ENCODE measurements around the gene MAP3K10.

The MAP3K10 gene

DNA sequence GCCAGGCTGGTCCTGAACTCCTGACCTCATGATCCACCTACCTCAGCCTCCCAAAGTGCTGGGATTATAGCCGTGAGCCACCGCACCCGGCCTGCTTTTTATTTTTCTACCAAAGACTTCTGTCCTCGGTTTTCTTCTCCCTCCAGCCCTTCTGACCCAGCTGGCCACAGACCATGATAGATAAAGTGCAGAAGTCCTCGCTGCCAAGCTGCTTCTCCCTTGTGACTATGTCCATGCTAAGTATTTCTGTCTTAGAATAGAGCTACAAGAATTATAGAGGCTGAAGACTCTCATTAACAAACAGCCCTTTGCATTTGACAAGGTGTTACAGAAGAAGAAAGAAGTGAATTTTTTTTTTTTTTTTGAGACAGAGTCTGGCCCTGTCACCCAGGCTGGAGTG lies 15.4 kb upstream of the MAP3K10 start:
- no peak for DNase-seq

DNA sequence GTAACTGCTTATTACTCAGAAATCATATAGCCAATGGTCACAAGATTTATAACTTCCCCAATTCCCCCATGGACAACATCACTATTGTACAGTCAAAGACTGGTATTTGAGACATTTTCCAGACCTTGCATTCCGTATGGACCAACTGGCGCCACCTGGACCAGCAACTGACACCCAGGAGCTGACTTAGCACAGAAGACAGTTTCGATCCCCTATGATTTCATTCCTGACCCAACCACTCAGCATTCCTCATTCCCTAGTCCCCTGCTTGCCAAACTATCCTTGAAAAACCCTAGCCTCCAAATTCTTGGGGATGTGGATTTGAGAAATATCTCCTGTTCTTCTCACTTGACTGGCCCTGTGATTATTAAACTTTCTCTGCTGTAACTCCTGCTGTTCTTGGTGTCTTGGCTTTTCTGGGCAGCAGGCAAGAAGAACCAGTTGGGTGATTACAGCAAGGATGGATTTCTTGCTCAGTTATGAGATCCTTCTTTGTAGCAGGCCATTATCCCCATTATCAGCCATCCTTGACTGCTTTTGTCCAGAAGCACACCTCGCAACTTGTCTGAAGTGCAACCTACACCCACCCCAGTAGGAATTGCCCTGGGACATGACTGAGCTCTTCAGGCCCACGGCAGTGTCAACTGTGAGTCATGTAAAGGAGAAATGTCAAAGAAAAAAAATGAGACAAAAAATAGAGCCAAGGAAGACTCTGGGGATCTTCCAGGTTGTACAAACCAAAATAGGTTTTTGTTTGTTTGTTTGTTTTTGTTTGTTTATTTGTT lies 13.7 kb upstream of the MAP3K10 start:
- no peak for DNase-seq

DNA sequence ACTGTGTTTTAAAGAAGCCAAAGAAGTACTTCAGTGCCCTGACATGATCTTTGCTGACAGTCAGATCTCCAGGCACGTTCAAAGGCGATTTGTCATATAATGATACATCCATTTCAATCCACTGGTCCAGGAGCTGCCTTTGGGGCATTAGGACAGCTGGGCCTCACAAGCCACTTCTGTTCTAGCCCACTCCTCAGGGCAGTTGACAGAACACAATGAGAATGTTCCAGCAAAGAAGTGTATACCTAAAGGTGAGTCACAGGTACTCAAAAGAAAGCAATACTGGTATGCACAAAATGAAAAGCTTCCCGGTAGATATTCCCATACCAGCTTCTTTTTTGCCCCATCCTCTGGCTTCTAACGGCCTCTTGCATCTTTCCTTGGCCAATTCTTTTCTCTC lies 12.5 kb upstream of the MAP3K10 start:
- no peak for DNase-seq

DNA sequence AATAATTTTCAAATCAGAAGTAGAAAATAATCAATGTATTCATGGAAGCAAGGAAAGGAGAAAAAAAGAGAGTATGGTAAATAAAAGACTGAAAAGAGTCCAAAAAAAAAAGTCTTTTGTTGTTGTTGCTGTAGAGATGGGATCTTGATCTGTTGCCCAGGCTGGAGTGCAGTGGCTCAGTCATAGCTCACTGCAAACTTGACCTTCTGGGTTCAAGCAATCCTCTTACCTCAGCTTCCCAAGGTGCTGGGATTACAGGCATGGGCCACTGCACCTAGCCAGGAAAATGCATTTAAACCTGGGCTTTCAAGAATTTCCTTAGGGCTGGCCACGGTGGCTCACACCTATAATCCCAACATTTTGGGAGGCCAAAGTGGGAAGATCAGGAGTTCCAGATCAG lies 7.0 kb upstream of the MAP3K10 start:
- no peak for DNase-seq

DNA sequence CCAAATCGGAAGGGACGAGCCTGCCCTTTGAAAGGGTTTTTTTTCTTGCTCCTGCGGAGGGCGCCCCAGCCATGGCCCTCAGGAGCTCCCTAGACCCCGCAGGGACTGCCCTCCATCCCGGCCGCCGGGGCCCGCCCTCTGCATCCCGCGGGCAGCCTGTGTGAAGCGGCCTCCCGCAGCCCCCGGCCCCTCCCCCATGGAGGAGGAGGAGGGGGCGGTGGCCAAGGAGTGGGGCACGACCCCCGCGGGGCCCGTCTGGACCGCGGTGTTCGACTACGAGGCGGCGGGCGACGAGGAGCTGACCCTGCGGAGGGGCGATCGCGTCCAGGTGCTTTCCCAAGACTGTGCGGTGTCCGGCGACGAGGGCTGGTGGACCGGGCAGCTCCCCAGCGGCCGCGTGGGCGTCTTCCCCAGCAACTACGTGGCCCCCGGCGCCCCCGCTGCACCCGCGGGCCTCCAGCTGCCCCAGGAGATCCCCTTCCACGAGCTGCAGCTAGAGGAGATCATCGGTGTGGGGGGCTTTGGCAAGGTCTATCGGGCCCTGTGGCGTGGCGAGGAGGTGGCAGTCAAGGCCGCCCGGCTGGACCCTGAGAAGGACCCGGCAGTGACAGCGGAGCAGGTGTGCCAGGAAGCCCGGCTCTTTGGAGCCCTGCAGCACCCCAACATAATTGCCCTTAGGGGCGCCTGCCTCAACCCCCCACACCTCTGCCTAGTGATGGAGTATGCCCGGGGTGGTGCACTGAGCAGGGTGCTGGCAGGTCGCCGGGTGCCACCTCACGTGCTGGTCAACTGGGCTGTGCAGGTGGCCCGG lies 815 bp downstream of the MAP3K10 start:
- no peak for DNase-seq

DNA sequence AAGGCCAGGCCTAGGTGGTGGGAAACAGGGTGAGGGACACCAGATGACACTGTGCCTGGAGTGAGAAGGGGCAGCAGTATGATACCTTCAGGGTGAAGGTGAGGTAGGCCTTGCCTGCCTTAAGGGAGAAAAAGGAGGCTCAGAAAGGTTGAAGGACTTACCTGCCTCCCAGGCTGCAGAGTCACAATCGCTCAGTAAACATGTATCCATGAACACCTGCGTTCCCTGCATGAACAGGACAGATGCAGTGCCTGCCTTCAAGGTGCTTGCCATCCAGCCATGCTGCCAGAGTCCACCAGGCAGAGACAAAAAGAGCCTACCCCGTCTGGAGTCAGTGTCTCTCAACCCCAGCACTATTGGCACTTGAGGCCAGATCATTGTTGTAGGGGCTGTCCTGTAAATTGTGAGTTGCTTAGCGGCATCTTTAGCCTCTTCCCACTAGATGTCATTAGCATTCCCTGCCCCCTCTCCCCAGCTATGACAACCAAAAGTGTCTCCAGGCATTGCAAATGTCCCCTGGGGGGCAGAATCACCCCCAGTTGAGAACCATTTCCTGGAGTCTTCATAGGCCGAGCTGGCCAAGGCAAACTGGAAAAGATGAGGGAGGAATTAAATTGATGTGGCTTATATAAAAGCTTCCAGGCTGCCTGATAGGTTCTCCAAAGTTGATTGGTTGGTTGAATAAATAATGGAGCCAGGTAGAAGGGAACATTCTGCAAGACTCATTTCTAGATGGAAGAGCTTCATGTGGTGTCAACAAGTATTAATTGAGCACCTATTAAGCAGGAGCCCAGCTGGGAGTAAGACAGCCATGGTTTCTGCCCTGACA lies 1.7 kb downstream of the MAP3K10 start:
- DNase-seq, result no peak

DNA sequence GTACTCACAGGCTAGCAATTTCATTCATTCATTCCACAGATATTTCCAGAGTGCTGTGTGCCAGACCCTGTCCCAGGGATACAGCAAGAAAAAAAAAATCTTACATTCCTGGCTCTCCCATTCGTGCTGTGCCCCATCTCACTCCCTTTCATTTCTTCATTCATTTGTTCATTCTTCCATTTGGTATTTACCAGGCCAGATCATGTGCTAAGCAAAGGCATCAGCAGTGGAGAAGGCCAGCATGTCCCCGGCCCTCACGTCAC lies 2.3 kb downstream of the MAP3K10 start:
- no peak for DNase-seq

DNA sequence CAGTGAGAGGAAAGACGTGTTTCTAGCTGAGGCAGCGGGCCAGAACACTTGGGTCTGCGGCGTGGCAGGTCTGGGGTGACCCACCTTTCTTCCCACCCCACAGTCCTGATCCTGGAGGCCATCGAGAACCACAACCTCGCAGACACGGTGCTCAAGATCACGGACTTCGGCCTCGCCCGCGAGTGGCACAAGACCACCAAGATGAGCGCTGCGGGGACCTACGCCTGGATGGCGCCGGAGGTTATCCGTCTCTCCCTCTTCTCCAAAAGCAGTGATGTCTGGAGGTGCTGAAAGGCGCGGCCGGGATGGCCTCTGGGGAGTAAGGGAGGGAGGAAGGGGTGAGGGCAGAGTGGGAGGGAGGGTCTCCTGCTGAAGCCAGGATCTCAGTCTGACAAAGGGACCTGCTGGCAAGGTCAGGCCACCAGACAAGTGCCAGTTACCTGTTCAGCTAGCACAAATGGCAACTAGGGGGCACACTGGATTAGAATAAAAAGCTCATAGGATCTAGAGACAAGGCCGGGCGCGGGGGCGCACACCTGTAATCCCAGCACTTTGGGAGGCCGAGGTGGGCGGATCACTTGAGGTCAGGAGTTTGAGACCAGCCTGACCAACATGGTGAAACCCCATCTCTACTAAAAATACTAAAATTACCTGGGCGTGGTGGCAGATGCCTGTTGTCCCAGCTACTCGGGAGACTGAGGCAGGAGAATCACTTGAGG lies 7.2 kb downstream of the MAP3K10 start:
- DNase-seq, result no peak

DNA sequence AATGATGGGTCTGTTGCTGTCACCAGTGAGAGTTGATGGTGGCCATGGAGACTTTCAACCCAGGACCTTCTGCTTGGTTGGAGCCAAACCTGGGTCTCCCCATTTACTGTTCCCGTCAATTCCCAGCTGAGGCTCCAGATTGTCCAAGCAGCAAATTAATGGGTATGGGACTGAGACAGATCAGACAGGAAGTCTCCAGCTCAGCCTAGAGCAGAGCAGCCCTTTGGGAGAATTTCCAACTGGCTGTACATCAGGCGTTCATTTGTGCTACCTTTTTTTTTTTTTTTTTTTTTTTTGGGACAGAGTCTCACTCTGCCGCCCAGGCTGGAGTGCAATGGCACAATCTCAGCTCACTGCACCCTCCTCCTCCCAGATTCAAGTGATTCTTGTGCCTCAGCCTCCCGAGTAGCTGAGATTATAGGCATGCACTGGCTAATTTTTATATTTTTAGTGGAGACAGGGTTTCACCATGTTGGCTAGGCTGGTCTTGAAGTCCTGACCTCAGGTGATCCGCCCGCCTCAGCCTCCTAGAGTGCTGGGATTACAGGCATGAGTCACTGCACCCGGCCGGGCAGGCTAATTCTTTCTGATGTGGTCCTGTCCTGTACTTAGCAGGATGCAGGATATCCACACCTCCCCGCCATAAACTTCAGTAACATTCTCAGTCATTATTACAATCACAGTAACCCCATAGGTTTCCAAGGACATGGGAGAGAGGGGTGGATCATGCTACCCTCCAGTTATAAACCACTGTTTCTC lies 9.3 kb downstream of the MAP3K10 start:
- DNase-seq, result no peak

DNA sequence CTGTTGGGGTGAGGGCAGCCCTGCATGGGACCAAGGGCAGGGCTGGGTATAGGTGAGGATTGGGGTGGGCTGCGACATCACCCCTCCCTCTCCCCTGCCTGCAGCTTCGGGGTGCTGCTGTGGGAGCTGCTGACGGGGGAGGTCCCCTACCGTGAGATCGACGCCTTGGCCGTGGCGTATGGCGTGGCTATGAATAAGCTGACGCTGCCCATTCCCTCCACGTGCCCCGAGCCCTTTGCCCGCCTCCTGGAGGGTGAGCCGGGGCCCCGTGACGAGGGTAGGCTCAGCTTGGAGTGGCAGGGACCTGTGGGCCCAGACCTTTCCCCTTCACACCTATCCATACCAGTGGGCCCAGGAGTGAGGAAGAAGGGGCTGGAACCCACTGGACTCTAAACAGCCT lies 13.2 kb downstream of the MAP3K10 start:
- no peak for DNase-seq

DNA sequence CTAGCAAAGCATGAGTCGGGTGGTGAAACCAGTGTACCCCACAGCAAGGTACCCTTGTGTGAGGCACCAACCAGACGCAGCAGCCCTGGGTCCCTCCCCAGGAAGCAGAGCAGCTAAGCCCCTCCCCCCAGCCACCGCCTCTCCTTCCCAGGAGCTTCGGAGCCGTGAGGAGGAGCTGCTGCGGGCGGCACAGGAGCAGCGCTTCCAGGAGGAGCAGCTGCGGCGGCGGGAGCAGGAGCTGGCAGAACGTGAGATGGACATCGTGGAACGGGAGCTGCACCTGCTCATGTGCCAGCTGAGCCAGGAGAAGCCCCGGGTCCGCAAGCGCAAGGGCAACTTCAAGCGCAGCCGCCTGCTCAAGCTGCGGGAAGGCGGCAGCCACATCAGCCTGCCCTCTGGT lies 14.5 kb downstream of the MAP3K10 start:
- DNase-seq, result no peak

DNA sequence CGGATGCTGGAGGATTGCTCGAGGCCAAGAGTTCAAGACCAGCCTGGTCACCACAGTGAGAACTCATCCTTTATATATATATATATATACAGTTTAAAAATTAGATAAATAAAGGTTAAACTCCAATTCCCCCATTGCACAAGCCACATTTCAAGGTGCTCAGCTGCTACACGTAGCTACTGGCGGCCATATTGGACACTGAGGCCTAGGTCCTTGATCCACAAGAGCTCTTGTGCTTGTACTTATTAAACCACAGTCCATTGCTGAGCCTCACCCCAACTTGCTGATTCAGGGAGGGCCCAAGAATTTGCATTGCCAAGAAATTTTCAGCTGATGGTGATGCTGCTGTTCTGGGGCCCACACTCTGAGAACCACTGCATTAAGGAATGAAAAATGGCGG lies 17.4 kb downstream of the MAP3K10 start:
- no peak for DNase-seq

DNA sequence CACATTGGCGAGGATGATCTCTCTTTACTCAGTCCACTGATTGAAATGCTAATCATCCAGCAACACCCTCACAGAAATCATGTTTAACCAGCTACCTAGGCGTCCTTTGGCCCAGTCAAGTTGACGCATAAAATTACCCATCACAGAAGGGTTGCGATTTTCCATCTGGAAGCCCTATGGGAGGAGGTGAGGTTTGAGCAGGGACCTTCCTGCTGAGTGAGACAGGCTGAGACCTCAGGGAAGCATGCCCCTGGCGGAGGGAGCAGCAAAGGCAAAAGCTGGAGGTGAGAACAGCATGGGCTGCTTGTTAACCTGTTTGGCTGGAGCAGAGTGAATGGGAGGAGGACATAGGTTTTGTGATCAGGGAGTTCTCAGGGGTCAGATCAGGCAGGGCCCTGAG lies 19.7 kb downstream of the MAP3K10 start:
- DNase-seq, result no peak

DNA sequence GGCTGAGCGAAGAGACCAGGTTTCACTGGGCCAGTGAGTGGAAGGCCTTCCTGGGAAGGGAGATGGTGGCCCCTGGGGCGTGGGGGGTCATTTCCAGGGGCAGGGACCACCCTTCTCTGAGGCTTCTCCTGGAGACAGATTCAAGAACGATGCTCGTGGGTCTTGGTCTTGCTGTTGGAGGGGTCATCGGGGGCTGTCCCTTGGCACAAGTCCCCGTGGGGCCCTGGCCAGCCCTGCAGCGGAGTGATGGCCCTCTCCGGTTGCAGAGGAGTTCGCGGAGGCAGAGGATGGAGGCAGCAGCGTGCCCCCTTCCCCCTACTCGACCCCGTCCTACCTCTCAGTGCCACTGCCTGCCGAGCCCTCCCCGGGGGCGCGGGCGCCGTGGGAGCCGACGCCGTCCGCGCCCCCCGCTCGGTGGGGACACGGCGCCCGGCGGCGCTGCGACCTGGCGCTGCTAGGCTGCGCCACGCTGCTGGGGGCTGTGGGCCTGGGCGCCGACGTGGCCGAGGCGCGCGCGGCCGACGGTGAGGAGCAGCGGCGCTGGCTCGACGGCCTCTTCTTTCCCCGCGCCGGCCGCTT lies 22.1 kb downstream of the MAP3K10 start:
- DNase-seq, result no peak

DNA sequence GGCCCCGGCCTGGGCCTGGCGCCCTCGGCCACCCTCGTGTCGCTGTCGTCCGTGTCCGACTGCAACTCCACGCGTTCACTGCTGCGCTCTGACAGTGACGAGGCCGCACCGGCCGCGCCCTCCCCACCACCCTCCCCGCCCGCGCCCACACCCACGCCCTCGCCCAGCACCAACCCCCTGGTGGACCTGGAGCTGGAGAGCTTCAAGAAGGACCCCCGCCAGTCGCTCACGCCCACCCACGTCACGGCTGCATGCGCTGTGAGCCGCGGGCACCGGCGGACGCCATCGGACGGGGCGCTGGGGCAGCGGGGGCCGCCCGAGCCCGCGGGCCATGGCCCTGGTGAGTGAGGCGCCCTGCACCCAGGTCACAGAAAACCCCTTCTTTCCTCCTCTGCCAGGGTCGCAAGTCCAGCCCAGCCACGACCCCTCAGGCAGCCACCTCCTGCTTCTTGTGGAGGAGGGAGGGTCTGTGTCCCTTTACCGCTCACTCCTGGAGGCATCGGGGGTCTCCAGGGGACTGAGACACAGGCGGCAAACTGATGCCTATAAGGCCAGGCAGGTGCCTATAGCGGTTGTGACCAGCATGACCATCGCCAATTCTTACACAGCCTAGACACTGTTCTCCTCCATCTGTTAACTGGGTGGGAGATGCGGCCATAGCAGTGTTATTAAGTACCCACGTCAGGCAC lies 22.8 kb downstream of the MAP3K10 start:
- DNase-seq, result no peak

DNA sequence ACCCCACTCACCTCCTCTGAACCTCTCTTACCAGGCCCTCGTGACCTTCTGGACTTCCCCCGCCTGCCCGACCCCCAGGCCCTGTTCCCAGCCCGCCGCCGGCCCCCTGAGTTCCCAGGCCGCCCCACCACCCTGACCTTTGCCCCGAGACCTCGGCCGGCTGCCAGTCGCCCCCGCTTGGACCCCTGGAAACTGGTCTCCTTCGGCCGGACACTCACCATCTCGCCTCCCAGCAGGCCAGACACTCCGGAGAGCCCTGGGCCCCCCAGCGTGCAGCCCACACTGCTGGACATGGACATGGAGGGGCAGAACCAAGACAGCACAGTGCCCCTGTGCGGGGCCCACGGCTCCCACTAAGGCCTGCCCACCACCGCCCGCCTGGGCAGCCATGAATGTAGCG lies 23.7 kb downstream of the MAP3K10 start:
- DNase-seq, result no peak

DNA sequence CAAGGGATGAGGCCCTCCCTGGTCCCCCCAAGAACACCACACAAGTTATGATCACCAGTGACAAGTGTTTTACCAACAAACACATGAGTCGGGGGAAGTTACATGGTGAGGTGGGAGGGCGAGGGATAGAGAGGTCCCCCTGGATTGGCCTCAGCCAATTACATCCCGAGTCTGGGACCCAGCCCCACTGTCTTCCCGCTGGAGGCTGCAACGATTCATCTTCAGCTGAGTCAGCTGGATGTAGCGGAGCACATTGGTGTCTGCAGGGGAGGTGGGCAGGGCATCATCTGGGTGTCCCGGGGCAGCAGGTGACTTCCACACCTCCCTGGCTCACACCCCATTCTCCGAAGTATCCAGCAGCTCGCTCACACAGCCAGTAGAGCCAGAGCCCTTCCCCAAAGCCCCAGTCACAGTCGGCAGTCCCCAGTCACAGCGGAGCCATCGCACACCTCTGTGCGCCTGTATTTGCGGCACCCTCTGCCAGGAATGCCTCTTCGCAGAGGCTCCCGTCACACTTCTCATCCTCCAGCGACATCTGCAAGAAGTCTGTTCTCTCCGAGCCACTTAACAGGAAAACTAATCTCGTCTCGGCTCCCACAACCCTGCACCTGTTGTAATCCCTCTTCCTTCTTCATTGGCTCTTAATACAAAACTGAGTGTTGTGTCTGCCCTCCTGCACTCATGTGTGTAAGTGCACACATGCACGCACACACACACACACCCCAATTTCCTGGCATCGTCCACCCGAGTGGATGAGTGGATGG lies 25.0 kb downstream of the MAP3K10 start:
- no peak for DNase-seq

DNA sequence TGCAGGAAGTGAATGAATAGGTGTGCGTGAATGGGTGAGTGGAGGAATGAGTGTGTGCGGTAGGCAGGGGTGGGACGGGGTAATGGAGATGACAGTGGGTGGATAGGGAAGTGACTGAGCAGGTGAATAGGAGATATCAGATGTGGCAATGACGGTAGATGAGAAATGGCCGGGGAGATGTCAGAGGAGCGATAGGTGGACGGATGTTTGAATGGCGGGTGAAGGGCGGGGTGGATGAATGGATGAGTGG lies 25.5 kb downstream of the MAP3K10 start:
- no peak for DNase-seq

DNA sequence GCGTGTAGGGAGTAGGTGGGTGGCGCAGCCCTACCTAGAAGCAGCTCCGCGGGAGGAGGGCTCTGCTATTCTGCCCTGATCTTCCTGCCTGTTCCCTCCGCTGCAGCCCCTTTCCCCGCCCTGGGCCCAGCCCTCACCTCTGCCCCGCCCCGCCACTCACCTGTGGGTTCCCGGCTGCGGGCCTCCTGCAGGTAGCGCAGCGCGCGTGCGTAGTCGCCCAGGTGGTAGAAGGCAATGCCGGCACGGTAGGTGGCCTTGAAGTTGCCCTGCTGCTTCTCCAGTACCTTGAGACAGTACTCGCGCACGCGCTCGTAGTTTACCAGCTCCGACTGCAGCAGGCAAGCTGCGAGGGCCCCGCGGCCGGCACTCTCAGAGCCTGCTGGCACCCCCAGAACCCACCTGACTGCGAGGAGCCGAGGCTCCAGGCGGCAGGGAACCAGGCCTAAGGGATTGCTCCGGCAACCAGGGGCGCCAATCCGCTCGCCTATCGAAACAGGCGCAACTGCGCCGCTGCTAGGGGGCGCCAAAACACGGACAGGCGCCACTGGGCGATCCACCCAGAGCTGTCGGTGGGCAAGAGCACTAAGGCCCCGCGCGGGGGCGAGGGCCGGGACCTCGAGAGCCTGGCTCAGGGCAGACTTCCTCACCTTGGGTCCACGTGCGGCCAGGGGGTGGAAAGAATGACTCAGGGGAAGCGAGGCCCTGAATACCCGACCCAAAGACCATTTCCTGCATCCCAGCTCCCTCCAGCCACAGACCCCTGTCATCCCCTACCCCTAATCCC lies 26.0 kb downstream of the MAP3K10 start:
- DNase-seq, result no peak

Data from T1000 (cell line).